EH (cell line): Measurements from ENCODE around the gene TMPRSS4.

Experiments used
- DNase-seq: peaks from one replicate; pipeline ENCODE4 v3.0.0-alpha.2; 2015; ENCODE audit warnings: low read depth

TMPRSS4 gene

DNA sequence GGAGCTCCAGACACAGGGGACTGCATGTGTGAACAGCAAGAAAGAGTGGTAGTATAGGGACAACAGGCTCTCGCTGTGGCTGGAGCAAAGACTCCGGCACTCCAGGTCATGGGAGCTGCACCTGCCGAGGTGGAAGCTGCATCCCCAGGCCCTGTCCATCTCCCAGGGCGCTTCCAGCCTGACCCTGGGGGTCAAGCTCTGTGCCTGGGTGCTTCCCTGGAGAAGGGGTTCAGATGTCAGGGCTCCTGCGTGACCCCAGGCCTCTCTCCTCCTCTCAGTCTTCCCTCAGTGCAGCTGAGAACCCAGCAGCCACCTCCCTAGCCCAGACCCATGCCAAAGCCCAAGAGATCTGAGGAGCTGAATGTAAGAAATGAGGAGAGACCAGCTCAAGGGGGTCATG is 3.4 kb downstream of the TMPRSS4 start:
- DNase-seq: no peak

- peak; percentile 3 for DNase-seq
These were observed 4.5 kb downstream of the TMPRSS4 start for GRCh38 chr11:118081241-118081958.

DNA sequence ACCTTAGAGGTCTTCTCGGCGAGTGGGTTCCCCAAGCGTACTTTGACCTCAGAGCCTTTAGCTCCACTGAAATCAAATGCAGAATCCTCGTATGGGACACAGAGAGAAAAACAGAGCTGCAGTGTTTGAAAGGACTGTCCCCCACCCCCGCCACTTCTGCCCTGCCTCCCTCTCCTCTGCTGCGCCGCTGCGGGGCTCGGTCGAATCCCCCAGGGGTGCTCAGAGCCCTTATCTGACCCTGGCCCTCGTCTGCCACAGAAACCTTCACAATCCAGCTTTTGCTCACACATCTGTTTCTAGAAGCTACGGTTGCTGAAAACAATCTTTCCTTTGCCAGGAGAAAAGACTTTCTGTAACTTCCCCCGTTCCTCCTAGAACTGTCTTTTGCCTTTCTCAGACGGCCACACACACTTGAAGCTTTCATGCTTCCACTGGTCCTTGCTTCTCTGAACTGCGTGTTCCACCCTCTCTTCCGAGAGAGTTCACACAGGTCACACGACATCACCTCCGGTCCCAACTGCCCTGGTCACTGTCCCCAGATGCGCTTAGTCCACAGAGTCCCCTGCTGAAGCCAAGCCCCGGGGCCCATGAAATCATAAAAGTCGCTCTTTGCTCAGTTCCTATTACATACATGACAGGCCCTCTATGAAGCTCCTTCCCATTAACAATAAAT is 6.1 kb downstream of the TMPRSS4 start:
- DNase-seq: no peak

- peak; percentile 22 for DNase-seq
These were observed 7.4 kb downstream of the TMPRSS4 start for GRCh38 chr11:118084247-118084646.

GRCh38 chr11:118084656-118085055 is 7.8 kb downstream of the TMPRSS4 start:
- DNase-seq: no peak

GRCh38 chr11:118086913-118087768 is 10.3 kb downstream of the TMPRSS4 start, which contains the start of gene SMIM35:
Gene SMIM35 (minus strand): TSS chr11:118086963. CDS start chr11:118086757, 206 bp downstream.
- no peak for DNase-seq

DNA sequence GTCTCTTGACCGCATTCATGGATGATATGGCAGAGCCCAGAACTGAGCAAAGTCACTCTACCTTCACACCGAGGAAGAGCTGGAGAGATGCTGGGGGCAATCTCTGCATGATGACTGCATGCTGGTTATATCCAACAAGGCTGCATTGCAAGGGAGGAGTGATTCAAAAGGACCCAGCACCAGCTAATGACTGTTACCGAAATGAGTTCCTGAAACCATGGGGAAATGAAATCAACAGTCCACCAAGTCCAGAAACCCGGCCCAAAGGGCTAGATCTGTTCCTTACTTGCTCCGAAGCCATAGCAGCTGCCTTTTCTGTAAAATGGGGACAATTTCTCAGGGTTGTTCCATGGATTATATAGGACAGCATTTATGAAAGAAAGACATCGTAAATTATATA is 11.1 kb downstream of the TMPRSS4 start:
- DNase-seq: no peak

DNA sequence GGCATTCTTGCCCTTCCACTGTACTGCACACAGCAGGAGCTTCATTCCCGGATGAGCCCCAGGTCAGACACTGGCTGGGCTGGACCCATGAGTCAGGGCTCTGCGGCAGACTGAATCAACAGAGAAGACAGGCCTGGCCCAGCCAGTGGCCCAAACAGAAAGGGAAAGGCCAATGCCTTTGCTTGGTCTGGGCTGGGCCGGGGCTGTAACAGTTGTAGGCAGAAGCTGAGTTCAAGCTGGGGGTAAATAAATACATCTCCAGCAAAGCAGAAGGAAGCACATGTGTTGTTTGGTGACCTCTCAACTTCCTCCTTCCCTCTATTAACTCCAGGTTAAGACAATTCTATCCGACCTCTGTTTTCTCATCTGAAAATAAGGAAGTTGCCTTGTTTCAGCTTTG is 11.7 kb downstream of the TMPRSS4 start:
- no peak for DNase-seq

DNA sequence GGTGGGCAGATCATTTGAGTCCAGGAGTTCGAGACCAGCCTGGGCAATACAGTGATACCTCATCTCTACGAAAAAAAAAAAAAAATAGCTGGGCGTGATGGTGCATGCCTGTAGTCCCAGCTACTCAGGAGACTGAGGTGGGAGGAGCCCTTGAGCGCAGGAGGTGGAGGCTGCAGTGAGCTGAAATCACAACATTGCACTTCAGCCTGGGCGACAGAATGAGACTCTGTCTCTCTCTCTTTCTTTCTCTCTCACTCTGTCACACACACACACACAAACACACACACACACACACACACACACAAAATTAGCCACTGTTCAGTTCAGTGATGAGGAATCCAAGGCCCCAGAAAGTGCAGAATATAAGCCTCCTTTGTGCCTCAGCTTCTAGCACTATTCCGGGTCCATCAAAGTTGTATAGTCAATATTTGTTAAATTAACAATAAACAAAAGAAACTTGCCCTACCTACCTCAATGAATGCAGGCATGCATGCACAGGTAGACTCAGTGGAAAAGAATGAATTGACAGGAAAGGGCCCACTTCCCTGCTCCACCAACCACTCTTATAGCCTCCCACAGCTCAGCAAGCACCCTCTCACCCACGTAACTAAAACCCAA is 13.8 kb downstream of the TMPRSS4 start:
- no peak for DNase-seq

- no peak for DNase-seq
These were observed 14.8 kb downstream of the TMPRSS4 start for GRCh38 chr11:118091690-118092089.

GRCh38 chr11:118092907-118093571 is 16.2 kb downstream of the TMPRSS4 start:
- DNase-seq: no peak

GRCh38 chr11:118095493-118095892 is 18.6 kb downstream of the TMPRSS4 start:
- DNase-seq: no peak

DNA sequence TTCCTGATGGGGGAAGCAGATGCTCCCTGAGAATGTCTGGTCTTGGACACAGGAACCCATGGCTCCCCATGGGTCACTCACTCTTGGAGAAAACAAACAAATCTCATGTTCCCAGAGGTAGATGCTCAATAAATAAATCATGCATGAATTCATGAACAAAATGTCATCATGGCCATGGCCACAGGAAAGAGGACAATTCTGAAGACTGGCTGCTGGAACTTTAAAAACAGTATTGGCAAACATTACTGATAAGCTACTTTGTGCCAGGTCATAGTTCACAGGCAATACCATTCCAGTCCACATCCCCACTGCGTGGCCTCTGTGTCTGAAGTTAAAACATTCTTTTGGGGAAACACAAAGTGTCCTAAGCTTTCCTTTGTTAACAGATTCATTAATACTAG is 19.1 kb downstream of the TMPRSS4 start:
- DNase-seq: no peak

DNA sequence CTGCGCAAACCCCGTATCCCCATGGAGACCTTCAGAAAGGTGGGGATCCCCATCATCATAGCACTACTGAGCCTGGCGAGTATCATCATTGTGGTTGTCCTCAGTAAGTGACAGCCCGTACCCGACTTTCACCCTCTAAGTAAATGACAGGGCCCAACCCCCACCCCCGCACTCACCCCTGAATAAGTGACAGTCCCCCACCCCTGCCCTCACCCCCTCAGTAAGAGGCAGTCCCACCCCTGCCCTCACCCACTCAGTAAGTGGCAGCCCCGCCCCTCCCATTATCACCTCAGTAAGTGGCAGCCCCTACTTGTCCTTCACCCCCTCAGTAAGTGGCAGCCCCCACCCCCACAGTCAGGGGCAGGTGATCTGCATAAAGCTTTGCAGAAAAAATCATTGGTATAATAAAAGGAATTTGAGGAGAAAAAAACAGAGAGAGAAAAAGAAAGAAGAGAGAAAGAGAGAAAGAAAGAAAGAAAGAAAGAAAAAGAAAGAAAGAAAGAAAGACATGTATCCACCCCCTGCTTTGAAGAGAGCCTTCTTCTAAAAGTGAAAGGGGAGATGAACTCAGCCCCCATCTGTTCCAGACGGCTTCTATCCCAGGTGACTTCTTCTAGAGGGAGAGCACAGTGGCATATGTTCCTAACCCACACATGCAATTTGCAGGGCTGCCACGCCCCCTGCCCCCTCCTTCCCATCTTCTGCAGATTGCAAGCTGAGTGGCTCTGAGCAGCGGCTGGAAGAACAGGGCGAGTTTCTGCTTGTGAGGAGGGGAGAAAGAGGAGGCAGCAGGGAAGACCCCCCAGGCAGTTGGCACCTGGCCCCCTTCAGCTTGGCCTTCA is 22.3 kb downstream of the TMPRSS4 start:
- no peak for DNase-seq

GRCh38 chr11:118099838-118100556 is 23.1 kb downstream of the TMPRSS4 start:
- no peak for DNase-seq

GRCh38 chr11:118100691-118101232 is 23.9 kb downstream of the TMPRSS4 start:
- no peak for DNase-seq

GRCh38 chr11:118102721-118103261 is 25.9 kb downstream of the TMPRSS4 start:
- no peak for DNase-seq

DNA sequence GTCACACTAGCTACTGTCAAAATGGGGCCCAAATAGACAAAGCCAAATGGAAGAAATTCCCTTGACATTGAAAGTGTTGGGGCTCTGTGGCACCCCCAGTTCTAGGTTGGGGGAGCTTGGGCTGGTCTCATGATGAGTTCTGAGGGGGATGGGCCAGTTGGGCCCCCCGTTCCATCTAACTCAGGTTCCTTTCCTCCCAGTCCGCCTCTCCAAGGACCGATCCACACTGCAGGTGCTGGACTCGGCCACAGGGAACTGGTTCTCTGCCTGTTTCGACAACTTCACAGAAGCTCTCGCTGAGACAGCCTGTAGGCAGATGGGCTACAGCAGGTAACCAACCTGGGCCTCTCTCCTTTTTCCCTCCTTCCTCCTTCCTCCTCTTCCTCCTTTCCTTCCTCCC is 27.6 kb downstream of the TMPRSS4 start:
- no peak for DNase-seq

DNA sequence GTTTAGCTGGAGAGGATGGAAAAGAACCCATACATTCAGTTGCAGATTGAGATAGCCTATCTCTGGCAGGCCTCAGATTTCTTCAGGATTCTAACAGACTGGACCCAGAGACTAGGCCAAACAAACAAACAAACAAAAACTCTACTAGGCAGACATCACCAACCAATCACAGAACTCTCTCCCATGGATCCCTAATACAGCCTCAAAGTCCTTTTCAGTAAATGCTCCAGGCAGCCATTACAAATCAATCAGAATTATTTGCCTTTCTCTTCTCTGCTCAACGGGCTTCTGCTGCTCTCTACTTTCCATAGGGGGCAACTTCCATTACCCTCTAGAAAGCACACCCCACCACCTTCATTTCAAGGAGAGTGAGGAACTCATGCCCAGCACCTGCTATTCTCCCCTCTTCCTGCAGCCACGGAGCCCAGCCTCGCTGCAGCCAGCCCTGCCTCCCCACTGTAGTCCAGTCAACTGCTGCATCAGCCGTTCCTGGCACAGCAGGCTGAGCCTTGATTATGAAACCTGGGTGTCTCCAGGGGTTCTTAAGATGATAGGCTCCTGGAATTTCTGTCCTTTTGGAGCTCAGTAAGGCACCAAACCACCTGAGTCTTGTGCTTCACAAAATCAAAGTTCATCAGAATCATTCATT is 28.9 kb downstream of the TMPRSS4 start:
- no peak for DNase-seq
